A673 (cell line): Measurements from ENCODE around the gene THAP12.

ENCODE experiments used
- CTCF ChIP-seq: fragments of 300-800, 200-600 bp; sonication (generic); conservative IDR thresholded peaks from 2 replicates; pipeline ENCODE4 v1.5.1; 2017; ENCODE audit warnings: low read depth, mild to moderate bottlenecking, antibody characterized with exemption, low read length, moderate library complexity, mixed read lengths
- EZH2 ChIP-seq: fragments of 200-600 bp; sonication (generic); IDR thresholded peaks from 2 replicates; pipeline ENCODE4 v1.6.1; 2017; ENCODE audit warnings: borderline replicate concordance, low read depth, mild to moderate bottlenecking, mixed read lengths, antibody characterized with exemption, low read length; ENCODE audit not compliant: poor library complexity, severe bottlenecking

GRCh38 chr11:76315182-76315853 is 65.6 kb downstream of the THAP12 start:
- TF ChIP-seq CTCF (no peak), EZH2 (no peak)
